HCT116 (cell line): ENCODE data around the gene EIF4E1B.

Source experiments
- CEBPB ChIP-seq: IDR thresholded peaks from 2 replicates; pipeline ENCODE4 v1.6.1; 2012; ENCODE audit warnings: low read depth
- EZH2 ChIP-seq: fragments of 200-600 bp; sonication (generic); IDR thresholded peaks from 2 replicates; pipeline ENCODE4 v1.6.1; 2017; ENCODE audit warnings: antibody characterized with exemption, mixed run types
- POLR2A ChIP-seq: IDR thresholded peaks from 2 replicates; pipeline ENCODE4 v1.7.0; 2011; ENCODE audit warnings: borderline replicate concordance; ENCODE audit not compliant: insufficient read depth, insufficient read length; ENCODE audit errors: extremely low read depth
- POLR2AphosphoS5 ChIP-seq: IDR thresholded peaks from 2 replicates; pipeline ENCODE4 v1.6.1; 2011; ENCODE audit warnings: mild to moderate bottlenecking, low read depth, low read length, moderate library complexity
- TF ChIP-seq, protein P1 (sequence below), 3 experiments: fragments of 200-600 bp in 1 of 3; sonication (generic) in 1 of 3; IDR thresholded peaks in 2 of 3; conservative IDR thresholded peaks in 1 of 3; 2 replicates each; pipeline ENCODE4 v1.5.1; 2012 to 2017; ENCODE audit warnings: low read depth in 2 of 3, low read length in 2 of 3, antibody characterized with exemption in 1 of 3, borderline replicate concordance in 1 of 3, control low read depth in 1 of 3, mild to moderate bottlenecking in 1 of 3, mixed read lengths in 1 of 3, mixed run types in 1 of 3, moderate library complexity in 1 of 3; ENCODE audit not compliant: insufficient read depth in 1 of 3
- TF ChIP-seq, protein P2 (sequence below): IDR thresholded peaks from 2 replicates; pipeline ENCODE4 v1.6.1; 2012; ENCODE audit warnings: low read depth

DNA sequence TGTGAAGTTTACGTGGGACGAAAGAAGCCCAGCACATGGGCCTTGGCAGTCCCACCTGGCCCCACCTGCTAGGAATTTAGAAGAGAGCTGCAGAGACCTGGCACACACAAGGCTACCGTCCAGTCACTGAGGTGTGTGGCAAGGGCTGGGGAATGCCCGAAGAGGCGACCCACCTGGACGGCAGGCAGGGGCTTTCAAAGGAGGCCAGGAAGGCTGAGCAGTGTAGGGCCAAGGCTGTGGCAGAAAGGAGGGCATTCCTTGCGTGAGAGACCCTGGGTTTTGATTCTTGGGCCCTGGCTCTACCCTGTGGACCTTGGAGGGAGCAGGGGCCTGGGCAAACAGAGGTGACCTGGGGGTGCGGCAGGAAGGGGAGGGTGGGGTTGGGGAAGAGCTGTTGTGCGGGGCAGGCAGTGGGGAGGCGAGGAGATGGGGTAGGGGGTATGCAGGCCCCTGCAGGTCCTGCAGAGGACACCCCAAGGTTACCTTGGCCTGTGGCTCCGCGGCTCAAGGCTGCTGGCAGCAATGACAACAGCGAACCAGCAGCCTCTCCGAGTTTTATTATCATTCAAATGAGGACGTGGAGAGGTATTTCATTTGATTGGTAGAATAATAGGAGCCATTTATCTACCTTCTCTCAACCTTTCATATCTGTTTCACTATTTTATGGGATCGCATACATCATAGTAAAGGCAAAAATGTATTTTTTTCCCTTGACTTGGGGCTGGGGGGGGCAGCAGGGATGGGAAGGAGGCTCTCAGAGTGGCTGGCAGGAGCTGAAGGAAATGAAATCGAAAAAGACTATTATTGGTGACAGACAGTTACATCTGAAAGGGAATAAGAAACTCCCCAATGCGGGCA is 41.6 kb downstream of the EIF4E1B start:
- TF ChIP-seq, protein P1, sequence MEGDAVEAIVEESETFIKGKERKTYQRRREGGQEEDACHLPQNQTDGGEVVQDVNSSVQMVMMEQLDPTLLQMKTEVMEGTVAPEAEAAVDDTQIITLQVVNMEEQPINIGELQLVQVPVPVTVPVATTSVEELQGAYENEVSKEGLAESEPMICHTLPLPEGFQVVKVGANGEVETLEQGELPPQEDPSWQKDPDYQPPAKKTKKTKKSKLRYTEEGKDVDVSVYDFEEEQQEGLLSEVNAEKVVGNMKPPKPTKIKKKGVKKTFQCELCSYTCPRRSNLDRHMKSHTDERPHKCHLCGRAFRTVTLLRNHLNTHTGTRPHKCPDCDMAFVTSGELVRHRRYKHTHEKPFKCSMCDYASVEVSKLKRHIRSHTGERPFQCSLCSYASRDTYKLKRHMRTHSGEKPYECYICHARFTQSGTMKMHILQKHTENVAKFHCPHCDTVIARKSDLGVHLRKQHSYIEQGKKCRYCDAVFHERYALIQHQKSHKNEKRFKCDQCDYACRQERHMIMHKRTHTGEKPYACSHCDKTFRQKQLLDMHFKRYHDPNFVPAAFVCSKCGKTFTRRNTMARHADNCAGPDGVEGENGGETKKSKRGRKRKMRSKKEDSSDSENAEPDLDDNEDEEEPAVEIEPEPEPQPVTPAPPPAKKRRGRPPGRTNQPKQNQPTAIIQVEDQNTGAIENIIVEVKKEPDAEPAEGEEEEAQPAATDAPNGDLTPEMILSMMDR (IDR thresholded peaks at IDR 0.05 in 2 of 3, conservative IDR thresholded peaks at IDR 0.05 in 1 of 3; ENCODE audit: borderline replicate concordance in 1 of 3, insufficient read depth in 1 of 3, low read depth in 2 of 3, low read length in 2 of 3): no peak
- TF ChIP-seq, protein P2, sequence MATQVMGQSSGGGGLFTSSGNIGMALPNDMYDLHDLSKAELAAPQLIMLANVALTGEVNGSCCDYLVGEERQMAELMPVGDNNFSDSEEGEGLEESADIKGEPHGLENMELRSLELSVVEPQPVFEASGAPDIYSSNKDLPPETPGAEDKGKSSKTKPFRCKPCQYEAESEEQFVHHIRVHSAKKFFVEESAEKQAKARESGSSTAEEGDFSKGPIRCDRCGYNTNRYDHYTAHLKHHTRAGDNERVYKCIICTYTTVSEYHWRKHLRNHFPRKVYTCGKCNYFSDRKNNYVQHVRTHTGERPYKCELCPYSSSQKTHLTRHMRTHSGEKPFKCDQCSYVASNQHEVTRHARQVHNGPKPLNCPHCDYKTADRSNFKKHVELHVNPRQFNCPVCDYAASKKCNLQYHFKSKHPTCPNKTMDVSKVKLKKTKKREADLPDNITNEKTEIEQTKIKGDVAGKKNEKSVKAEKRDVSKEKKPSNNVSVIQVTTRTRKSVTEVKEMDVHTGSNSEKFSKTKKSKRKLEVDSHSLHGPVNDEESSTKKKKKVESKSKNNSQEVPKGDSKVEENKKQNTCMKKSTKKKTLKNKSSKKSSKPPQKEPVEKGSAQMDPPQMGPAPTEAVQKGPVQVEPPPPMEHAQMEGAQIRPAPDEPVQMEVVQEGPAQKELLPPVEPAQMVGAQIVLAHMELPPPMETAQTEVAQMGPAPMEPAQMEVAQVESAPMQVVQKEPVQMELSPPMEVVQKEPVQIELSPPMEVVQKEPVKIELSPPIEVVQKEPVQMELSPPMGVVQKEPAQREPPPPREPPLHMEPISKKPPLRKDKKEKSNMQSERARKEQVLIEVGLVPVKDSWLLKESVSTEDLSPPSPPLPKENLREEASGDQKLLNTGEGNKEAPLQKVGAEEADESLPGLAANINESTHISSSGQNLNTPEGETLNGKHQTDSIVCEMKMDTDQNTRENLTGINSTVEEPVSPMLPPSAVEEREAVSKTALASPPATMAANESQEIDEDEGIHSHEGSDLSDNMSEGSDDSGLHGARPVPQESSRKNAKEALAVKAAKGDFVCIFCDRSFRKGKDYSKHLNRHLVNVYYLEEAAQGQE: no peak
- TF ChIP-seq POLR2A: no peak
- no peak for TF ChIP-seq EZH2
- TF ChIP-seq POLR2AphosphoS5: no peak
- no peak for TF ChIP-seq CEBPB
